DMS 273 (cell line): ENCODE results near the gene NANOS3.
"Not testable (repeated sequence)": the region's sequence is repeated elsewhere in the genome, so short reads cannot be mapped to it uniquely, and the experiment has no call there.

Experiments used
- DNase-seq: peaks from one replicate; lab custom pipeline; 2025; ENCODE audit not compliant: unreplicated experiment; lab: John Stamatoyannopoulos, UW

The NANOS3 gene

DNA sequence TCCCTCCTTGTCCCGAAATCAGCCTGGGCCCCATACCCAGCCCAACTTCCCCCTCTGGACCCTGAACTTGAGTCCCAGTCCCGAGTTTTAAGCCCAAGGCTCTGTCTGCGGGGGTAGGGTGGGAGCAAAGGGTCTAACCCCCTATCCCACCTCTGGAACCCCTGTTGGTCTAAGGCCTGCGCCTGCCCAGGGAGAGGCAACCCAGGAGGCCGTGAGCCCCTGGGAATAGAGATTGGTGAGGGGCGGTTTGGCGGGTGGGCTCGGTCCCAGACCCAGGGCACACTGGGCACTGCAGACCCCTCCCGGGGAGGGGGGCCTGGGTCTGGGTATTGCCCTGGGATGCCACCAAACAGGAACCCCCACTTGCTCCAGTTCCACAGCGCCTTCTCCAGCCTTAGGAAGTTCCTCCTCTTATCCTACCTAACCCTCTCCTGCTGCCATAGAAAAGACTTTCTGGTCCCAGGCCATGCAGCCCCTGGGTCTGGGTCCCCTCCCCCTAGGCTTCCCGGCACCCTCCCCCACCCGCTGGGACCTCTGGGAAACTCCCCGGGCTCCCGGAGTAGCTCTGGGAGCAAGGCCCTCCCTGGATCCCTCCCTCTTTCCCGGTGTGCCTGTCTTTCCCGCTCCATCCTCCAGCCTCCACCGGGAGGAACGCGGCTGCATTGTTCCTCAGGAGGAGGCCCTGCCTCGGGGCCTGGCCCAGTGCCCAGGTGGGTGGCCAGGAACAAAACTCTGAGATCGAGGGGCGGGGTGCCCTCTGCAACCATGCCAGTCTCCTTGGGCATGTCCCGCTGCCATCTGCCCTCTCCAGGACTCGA lies 33.6 kb upstream of the NANOS3 start:
- peak; percentile 58 for DNase-seq

DNA sequence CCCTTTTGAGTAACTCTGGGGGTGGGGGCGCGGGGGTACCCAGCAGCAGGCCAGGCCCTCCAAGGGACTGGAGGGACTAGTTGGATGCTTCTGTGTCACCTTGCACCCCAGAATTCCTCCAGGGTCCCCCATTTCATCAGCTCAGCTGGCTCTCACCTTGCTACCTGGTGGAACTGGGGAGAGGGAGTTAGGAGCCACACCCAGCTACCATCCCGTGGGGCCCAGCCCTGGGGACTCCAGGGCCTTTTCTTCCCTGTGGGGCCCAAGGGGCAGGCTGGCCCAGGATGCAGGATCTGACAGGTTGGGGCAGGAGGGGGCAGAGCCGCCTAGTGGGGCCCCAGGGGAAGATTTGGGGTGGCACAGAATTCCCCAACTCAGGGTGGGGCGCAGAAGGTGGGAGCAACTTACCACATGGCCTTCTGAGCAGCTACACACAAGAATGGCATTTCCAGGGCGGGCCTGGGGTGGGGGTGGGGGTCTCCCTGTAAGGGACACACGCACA lies 32.8 kb upstream of the NANOS3 start:
- DNase-seq = peak; percentile 23

DNA sequence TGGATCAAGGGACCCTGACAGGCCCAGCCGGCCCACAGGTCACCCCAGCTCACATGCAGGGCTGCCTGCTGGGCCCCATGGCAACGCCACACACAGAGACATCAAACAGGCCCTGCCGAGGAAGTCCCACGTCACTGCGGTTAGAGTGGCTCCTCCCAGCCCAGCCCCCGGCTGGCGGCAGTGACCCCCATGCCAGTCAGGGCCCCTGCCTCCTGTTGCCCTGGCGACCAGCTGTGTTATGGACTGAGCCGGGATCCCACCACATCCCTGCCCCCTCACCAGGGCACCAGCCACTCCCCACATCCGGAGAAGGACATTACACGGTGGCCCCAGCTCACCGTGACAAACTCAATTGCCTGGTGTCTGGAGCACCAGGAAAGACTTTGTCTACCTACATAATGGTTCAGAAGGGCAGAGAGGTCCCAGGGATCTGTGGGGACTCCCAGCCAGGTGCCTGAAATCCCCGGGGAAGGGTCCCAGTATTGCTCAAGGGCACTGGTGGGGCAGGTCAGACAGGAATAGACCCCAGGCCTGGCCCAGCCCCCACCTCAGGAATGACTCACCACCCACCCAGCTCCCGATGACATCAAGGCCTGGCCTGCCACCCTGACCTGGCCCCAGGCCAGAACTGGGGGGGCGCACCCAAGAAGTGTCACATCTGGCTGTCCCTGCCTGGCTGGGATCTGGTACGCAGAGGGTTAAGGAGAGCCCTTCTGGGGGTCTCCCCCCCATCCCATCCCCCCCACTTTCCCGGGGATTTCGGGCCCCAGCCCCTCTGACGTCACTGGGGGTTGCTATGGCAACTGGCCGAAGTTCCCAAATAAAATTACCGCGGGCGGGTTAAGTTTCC lies 30.2 kb upstream of the NANOS3 start:
- DNase-seq = peak; percentile 92

DNA sequence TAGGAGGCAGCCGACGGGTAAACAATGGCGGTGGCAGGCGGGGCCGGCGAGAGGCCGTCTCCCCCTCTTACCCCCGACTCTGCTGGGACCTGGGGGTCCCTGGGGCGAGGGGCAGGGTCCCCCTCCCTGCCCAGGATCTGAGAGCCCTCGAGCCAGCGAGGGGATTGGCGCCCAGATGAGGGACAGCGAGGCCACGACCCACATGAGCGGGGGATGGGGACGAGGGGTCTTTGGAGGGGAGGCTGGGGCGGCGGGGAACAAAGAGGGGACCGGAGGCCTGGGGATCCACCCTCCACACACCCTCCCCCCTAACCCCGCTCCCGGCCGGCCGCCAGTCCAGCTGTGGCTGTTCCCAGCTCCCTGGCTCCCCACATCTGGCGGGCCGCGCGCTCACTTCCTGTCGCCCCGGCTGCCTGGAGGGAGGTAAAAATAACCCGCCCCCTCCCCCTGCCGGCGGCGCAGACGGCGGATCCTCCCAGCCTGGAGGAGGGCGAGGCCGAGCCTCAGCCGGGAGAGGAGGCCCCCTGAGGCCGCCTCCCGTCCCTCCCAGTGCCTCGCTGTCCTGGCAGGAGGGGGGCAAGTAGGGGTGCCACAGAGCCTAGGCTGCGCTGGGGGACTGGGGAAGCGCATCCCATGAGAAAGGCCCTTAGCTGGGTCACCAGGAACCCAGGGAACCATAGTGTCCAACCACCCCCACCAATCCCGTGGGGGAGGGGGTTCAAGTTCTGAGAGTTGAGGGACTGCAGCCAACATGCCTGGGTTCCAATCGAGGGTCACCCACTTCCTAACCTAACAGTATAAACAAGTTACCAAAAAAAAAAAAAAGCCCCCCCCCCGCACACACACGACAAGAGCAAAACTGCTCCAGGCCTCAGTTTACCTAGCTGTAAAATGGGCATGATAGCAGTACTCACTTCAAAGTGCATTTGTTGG lies 29.3 kb upstream of the NANOS3 start:
- peak; percentile 95 for DNase-seq

DNA sequence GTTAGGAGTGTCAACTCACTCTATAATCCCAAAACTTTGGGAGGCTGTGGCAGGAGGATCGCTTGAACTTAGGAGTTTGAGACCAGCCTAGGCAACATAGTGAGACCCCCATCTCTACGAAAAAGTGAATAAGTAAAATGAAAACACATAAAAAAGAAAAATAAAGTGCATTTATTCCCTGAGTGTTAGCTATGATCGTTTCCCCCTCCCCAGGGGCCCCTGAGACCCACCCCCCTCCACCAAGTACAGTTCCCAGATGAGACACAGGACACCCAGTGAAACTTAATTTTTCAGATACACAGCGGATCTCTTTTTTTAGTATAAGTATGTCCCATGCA lies 28.6 kb upstream of the NANOS3 start:
- DNase-seq = no peak

DNA sequence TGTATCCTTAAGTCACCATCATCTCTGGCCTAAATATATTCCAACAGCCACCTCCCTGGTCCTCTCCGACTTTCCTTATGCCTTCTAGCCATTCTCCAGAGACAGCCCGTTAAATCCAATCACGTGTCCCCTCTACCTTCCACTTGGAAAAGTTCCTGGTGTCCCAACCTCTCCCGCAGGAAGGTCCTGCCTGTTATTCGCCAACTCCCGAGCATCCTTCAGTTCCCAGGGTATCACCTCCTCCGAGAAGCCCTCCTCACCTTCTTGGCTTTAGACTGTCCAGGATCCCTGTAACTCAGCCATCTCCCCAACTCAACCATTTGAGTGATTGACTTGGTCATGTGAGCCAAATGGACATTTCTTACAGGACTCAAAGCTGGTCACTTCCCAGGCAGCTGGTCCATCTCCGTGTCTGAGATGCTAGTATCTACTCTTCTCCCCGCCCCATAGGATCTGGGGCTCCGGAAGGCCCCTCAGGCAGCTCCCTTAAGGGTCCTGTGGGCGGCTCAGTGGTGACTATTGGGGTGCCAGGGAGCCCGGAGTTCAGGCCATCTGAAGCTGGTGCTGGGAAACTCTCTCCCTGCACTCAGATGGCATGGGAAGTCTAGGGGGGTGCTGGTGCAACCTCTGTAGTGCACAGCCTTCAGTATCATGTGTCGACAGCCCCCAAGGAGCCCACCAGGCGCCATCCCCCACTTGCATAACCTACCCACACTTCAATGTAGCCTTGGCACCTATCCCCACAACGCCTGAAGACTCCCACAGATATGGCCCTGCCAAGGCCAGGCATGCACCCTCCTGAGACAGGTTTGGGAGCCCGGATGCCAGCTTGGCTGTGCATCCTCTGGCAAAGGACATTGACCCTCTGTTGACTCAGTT lies 27.9 kb upstream of the NANOS3 start:
- DNase-seq = peak; percentile 35

DNA sequence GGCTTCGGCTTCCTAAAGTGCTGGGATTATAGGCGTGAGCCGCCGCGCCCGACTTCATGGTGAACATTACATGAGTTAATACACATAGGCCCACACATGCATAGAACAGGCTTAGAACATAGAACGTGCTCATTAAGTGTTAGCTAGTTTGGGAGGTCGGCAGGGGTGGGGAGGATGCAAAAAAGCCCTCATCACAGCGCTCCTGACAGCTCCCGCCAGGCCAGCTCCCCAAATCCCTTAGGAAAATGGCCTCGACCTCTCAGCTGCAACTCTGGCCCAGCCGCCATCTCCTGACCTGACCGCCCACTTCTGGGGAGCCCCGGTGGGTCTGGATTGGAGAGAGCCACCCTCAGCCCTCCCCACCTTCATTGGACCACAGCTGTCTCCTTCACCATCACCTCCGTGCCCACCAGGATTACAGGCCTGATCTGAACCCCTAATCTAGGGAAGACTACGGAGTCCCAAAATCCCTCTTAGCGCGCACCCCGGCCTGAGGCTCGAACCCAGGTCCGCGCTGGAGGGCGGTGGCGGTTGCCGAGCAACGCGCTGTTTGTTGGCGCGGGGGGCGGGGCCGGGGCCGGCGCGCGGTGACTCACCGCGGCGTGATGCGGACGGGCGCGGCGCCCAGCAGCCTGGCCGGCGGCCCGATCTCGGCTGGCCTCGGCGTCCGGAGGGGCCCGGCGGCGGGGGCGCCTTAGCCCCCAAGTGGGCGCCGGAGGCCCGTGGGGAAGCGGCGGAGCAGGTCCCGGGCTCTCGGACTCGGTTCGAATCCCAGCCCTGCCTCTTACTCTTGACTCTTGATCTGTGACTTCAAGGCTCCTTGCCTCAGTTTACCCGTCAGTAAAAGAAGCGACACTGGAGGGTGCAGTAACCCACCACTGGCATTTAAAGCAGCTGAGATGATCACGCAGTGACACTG lies 26.7 kb upstream of the NANOS3 start:
- DNase-seq = peak; percentile 91

DNA sequence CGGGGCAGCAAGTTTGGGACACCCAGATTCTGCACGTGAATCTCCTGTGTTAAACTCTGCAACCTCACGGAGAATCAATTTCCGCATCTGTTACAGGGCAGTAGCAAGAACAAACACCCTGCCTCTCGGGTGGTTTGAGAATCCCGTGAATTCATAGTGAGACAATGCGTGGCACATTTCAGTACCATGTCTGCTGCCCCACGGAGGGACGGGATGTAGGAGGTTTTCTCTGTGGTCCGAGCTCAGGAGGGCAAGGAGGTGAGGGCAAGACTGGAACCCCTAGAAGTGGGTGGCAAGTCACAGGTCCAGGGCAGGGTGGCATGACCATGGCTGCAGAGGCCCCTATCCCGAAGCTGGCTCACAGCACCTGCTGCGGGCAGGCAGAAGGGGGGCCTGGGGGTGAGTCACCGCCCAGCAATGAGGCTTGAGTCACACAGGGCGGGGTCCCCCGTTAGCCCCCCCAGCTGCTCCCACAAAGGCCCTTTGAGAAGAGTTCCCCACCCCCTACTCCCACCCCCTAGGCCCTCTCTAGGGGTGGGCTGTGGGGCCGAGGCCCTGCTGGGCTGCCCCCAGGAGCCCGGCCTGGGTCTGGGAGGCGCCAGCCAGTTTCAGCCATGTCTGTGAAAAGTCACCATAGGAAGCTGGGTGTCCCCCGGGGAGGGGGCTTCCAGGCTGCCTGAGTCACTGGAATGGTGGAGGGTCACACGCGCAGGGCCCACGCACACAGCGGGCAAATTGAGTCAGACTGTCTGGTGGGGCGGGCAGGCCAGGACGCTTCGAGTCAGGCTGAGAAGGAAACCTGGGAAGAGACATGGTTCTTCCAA lies 25.8 kb upstream of the NANOS3 start:
- peak; percentile 44 for DNase-seq

DNA sequence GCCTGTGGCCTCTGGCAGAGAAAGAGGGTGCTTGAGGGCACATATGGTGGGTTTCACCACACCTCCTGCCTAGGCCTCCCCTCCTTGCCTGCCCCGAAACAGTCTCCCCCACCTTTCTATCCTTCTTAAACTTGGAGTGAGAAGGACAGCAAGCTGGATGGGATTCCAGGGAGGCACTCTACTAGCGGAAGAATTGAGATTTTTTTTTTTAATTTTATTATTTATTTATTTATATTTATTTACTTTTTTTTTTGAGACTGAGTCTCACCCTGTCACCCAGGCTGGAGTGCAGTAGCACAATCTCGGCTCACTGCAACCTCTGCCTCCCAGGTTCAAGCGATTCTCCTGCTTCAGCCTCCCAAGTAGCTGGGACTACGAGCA lies 25.2 kb upstream of the NANOS3 start:
- not testable (repeated sequence) for DNase-seq

DNA sequence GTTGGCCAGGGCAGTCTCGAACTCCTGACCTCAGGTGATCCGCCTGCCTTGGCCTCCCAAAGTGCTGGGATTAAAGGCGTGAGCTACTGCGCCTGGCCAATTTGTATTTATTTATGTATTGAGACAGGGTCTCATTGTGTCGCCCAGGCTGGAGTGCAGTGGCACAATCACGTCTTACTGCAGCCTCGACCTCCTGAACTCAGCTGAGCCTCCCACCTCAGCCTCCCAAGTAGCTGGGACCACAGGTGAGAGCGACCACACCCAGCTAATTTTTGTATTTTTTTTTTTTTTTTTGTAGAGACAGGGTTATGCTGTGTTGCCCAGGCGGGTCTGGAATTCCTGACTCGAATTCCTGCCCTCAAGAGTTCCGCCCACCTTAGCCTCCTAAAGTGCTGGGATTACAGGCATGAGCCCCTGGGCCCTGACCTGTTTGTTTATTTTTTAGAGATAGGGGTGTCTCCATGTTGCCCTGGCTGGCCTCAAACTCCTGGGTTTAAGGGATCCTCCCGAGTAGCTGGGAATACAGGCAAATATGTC lies 24.7 kb upstream of the NANOS3 start:
- not testable (repeated sequence) for DNase-seq

DNA sequence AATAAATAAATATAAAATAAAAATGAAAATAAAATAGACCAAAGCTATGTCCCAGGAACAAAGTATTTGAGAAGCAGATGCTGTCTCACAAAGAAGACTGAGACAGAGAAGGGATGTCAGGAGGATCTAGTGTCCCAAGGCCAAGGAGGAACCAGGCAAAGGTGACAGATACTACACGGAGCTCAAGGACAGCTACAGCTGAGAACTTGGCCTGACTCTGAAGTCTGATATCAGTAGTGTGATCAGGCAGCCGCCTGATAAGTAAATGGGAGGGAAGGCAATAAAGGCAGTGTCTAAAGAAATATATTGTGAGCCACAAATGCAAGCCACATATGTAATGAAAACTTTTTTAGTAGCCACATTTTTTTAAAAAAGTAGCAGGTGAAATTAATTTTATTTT lies 20.4 kb upstream of the NANOS3 start:
- no peak for DNase-seq

DNA sequence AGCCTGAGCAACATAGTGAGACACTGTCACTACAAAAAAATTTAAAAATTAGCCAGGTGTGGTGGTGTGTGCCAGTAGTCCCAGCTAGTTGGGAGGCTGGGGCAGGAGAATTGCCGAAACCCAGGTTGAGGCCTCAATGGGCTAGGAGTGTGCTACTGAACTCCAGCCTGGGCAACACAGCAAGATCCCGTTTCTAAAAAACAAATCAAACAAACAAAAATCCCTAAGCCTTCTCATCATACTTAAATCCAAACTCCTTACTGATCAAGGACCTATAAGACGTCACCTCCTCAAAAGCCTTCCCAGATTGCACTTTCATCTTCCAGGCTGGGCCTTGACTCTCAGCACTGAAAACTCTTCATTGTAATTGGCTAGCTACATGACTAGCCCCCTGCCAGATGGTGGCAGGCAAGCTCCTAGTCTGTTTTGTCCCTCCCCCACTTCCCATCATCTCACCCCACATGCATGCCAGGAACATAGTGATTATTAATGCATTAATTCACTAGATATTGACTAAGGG lies 17.5 kb upstream of the NANOS3 start:
- peak; percentile 82 for DNase-seq

DNA sequence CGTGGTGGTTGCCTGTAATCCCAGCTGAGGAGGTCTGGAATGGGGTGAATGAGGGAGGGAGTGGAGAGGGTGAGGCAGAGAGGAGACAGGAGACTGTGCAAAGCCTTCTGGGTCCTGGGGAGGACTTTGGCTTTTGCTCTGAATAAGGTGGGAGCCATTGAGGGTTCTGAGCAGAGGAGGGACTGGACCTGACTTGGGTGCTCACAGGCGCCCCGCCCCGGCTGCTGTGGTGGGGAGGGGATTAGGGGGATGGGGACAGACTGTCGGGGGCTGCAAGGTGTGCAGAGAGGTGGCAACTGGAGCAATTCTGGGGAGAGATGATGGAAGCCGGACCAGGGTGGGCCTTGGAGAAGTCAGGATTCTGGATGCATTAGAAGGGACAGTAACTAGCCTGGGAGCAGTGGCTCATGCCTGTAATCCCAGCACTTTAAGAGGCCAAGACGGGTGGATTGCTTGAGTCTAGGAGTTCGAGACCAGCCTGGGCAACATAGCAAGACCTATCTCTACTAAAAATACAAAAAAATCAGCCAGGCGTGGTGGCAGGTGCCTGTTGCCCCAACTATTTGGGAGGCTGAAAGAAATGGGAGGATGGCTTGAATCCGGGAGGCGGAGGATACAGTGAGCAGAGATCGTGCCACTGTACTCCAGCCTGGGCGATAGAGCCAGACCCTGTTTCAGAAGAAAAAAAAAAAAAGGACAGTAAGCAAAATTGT lies 16.1 kb upstream of the NANOS3 start:
- DNase-seq = no peak

DNA sequence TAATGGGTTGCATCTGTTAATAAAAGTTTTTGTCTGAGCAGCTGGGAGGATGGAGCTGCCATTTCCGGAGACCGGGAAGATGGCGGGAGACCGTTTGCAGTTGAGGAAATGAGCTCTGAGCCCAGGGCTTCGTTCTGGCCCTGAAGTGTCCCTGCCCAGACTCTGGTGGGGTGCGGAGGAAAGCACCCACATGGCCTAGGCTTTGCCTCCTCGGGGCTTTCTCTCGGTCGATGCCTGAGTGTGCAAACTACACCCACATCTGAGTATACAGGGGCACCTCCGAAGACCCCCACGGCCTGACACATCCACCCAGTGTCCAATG lies 15.6 kb upstream of the NANOS3 start:
- DNase-seq = no peak

DNA sequence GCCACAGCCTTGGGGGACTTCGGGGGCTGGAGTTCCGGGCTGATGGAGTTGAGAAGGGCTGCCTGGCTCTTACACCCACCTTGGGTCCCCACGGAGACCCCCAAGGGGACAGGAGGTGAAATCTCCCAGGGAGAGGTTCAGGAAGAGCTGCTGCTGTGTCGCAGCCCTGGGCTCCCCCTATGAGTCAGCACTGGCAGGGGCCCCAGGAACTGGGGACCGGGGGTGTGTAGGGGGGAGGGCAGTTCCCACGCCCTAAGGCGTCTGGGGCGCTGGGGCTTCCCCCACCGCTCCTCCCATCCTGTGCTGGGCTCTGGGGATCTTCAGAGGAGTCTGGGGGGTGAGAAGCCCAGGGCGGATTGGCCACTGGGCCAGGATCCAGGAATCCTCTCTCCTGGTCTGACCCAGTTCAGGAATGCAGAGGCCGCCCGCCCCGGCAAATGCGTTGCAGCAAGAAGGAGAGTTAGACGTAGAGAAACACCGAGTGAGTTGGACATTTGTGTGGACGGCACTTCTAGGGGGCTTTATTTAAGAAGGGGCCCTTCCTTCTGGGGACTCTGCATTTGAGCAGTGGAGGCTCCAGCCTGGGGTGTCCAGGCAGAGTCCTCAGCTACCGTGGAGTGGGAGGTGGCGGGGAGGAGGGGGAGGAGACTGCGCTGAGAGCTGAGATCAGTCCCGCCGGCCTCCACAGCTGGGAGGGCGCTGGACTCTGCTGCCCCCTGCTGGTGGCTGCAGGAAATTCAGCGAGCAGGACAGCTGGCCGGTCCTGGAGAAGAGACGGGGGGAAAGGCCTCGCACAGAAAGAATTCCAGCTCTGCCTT lies 15.0 kb upstream of the NANOS3 start:
- DNase-seq = peak; percentile 91

DNA sequence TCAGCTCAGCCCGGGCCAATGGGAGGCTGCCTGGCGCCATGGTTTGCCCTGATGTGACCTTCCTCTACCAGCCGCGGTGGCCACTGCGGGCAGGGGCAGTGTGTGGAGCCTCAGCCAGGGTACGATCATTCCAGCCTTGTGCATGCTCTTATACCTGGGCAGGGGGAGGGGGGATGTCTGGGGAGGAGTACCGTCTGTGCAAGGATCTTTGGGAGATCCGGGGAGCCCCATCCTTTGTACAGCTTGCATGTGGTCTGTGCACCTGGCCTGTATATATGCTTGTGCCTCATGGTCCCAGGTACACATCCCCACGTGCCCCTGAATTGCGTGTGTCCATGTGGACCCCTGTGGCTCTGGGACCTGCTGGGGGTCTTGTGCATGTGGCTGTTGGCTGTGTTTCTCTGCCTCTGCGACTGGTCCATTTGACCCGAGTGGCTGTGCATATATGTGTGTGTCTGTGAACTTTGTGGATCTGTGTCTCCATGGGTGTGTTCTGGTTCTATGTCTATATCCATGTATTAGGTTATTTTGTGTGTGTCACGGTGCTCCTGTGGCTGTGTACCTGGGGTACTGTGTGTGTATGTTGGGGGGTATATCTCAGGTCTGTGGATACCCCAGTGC lies 12.8 kb upstream of the NANOS3 start:
- peak; percentile 81 for DNase-seq
